ENCODE measurements around the gene PTGES2.

PTGES2 gene

DNA sequence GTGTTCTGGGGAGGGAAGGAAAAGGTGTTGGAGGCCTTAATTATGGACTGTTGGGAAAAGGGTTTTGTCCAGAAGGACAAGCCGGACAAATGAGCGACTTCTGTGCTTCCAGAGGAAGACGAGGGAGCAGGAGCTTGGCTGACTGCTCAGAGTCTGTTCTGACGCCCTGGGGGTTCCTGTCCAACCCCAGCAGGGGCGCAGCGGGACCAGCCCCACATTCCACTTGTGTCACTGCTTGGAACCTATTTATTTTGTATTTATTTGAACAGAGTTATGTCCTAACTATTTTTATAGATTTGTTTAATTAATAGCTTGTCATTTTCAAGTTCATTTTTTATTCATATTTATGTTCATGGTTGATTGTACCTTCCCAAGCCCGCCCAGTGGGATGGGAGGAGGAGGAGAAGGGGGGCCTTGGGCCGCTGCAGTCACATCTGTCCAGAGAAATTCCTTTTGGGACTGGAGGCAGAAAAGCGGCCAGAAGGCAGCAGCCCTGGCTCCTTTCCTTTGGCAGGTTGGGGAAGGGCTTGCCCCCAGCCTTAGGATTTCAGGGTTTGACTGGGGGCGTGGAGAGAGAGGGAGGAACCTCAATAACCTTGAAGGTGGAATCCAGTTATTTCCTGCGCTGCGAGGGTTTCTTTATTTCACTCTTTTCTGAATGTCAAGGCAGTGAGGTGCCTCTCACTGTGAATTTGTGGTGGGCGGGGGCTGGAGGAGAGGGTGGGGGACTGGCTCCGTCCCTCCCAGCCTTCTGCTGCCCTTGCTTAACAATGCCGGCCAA, 19.1 kb downstream of the PTGES2 start:
- intact Hi-C loops (cut with DNase I; ENCODE audit: low total_unique reads): no loop called here
- Histone ChIP-seq H3K4me1 (peaks cover 0 to 5% (median 0%) of the 10 kb centered on the region in 4 donors), H3K27me3 (no peaks in the 10 kb centered on the region), H3K9me3 (no peaks in the 10 kb centered on the region), H3K36me3 (peaks cover 47 to 66% (median 57%) of the 10 kb centered on the region in 3 donors), H3K4me3 (no peak overlapping the region), H3K27ac (no peak overlapping the region)
- TF ChIP-seq, protein P1, sequence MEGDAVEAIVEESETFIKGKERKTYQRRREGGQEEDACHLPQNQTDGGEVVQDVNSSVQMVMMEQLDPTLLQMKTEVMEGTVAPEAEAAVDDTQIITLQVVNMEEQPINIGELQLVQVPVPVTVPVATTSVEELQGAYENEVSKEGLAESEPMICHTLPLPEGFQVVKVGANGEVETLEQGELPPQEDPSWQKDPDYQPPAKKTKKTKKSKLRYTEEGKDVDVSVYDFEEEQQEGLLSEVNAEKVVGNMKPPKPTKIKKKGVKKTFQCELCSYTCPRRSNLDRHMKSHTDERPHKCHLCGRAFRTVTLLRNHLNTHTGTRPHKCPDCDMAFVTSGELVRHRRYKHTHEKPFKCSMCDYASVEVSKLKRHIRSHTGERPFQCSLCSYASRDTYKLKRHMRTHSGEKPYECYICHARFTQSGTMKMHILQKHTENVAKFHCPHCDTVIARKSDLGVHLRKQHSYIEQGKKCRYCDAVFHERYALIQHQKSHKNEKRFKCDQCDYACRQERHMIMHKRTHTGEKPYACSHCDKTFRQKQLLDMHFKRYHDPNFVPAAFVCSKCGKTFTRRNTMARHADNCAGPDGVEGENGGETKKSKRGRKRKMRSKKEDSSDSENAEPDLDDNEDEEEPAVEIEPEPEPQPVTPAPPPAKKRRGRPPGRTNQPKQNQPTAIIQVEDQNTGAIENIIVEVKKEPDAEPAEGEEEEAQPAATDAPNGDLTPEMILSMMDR (IDR thresholded peaks at IDR 0.05): no peak
- DNase-seq: no peak

DNA sequence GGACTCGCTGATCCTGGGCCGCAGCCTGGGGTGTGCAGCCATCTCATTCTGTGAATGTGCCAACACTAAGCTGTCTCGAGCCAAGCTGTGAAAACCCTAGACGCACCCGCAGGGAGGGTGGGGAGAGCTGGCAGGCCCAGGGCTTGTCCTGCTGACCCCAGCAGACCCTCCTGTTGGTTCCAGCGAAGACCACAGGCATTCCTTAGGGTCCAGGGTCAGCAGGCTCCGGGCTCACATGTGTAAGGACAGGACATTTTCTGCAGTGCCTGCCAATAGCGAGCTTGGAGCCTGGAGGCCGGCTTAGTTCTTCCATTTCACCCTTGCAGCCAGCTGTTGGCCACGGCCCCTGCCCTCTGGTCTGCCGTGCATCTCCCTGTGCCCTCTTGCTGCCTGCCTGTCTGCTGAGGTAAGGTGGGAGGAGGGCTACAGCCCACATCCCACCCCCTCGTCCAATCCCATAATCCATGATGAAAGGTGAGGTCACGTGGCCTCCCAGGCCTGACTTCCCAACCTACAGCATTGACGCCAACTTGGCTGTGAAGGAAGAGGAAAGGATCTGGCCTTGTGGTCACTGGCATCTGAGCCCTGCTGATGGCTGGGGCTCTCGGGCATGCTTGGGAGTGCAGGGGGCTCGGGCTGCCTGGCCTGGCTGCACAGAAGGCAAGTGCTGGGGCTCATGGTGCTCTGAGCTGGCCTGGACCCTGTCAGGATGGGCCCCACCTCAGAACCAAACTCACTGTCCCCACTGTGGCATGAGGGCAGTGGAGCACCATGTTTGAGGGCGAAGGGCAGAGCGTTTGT, 19.9 kb downstream of the PTGES2 start:
- TF ChIP-seq, protein P1 (IDR thresholded peaks at IDR 0.05): no peak
- Histone ChIP-seq H3K4me3 (no peak overlapping the region), H3K27me3 (no peaks in the 10 kb centered on the region), H3K36me3 (peaks cover 55 to 71% (median 63%) of the 10 kb centered on the region in 3 donors), H3K4me1 (peaks cover 0 to 5% (median 0%) of the 10 kb centered on the region in 4 donors), H3K9me3 (no peaks in the 10 kb centered on the region), H3K27ac (no peak overlapping the region)
- intact Hi-C loops (cut with DNase I; ENCODE audit: low total_unique reads): no loop called here
- no peak for DNase-seq

DNA sequence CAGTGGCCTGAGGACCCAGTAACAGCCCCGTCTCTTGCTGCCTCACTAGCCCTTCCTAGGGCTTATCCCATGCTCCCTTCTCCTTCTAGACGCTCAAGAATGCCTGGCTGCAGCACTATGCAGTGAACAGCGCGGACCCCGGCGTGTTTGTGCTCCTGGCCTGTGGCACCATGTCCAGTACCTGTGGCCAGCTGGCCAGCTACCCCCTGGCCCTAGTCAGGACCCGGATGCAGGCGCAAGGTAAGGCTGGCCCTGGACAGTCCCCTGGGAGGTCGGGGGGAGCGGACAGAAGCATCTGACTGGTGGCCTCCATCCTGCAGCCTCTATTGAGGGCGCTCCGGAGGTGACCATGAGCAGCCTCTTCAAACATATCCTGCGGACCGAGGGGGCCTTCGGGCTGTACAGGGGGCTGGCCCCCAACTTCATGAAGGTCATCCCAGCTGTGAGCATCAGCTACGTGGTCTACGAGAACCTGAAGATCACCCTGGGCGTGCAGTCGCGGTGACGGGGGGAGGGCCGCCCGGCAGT, 20.5 kb downstream of the PTGES2 start:
- intact Hi-C loops (cut with DNase I; ENCODE audit: low total_unique reads): no loop called here
- DNase-seq: no peak
- Histone ChIP-seq H3K4me3 (no peak overlapping the region), H3K27ac (no peak overlapping the region), H3K36me3 (peaks cover 61 to 77% (median 69%) of the 10 kb centered on the region in 3 donors), H3K4me1 (peaks cover 0 to 8% (median 0%) of the 10 kb centered on the region in 4 donors), H3K9me3 (no peaks in the 10 kb centered on the region), H3K27me3 (no peaks in the 10 kb centered on the region)
- TF ChIP-seq, protein P1 (IDR thresholded peaks at IDR 0.05): no peak

DNA sequence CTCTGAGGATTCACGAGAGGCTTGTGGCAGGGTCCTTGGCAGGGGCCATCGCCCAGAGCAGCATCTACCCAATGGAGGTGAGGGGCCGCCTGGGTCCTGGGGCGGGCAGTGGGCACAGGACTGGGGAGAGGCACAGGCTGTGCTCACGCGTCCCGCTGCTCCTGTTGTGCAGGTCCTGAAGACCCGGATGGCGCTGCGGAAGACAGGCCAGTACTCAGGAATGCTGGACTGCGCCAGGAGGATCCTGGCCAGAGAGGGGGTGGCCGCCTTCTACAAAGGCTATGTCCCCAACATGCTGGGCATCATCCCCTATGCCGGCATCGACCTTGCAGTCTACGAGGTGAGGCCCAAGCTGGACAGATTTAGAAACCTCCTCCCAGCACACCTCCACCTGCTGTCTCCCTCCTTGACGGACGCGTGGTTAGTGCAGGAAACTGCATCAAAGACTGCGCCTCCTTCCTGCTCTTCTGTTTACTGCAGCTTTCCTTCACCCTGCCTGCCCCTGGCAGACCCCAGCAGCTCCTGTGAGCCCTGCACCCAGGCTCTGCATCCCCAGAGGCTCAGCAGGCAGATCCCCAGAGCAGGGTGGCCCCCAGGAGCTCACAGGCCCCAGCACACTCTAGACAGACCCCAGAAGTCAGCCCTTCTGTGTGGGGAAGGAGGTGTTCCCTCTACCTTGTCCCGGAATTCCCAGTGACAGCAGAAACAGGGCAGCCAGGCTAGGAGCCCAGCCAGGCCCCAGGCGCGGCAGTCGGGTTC, 21.2 kb downstream of the PTGES2 start:
- Histone ChIP-seq H3K9me3 (no peaks in the 10 kb centered on the region), H3K36me3 (peaks cover 68 to 84% (median 76%) of the 10 kb centered on the region in 3 donors), H3K4me1 (peaks cover 0 to 13% (median 5%) of the 10 kb centered on the region in 4 donors), H3K27me3 (no peaks in the 10 kb centered on the region), H3K27ac (no peak overlapping the region), H3K4me3 (no peak overlapping the region)
- intact Hi-C loops (cut with DNase I; ENCODE audit: low total_unique reads): no loop called here
- TF ChIP-seq, protein P1 (IDR thresholded peaks at IDR 0.05): no peak
- no peak for DNase-seq

DNA sequence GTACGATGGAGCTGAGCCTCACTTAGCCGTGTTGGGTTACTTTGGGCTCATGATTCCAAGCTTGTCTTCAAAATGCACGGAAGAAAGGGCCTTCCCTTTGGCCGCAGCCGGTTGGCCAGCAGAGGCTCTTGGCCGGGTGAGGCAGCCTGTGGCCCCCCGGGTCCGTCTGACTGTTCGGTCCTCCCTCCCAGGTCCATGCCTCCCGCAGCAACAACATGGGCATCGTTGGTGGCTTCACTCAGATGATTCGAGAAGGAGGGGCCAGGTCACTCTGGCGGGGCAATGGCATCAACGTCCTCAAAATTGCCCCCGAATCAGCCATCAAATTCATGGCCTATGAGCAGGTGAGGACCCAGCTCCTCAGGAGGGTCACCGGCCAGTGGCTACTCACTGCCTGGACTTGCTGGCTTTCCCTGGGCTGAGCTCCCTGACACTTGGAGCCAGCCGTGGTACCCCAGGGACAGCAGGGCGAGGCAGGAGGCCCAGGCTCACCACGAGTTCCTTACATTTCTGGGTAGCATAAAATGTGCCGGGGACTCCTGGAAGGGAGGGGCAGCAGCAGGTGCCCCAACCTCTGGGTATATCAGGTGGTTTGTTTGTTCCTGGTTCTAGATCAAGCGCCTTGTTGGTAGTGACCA, 21.9 kb downstream of the PTGES2 start:
- TF ChIP-seq, protein P1 (IDR thresholded peaks at IDR 0.05): no peak
- Histone ChIP-seq H3K4me1 (peaks cover 0 to 20% (median 12%) of the 10 kb centered on the region in 4 donors), H3K27me3 (no peaks in the 10 kb centered on the region), H3K9me3 (no peaks in the 10 kb centered on the region), H3K4me3 (no peak overlapping the region), H3K36me3 (peaks cover 72 to 87% (median 82%) of the 10 kb centered on the region in 3 donors), H3K27ac (no peak overlapping the region)
- DNase-seq: no peak
- intact Hi-C loops (cut with DNase I; ENCODE audit: low total_unique reads): no loop called here

Measured in tibial artery (tissue), 4 donors.